HG02623 (cell line): Measurements from ENCODE around the gene MMAA.
"Not testable (repeated sequence)": the region's sequence is repeated elsewhere in the genome, so short reads cannot be mapped to it uniquely, and the experiment has no call there.

Experiments used
- ATAC-seq: cut with Tn5 transposase; IDR thresholded peaks from one replicate; pipeline ENCODE4 v1.9.1; 2021; ENCODE audit warnings: moderate library complexity; ENCODE audit not compliant: unreplicated experiment

MMAA gene

GRCh38 chr4:145618932-145619638 is at the start of gene MMAA:
Gene MMAA (plus strand): TSS chr4:145619385. CDS start chr4:145639140, 19,755 bp downstream.
- peak; percentile 82 for ATAC-seq

- ATAC-seq = not testable (repeated sequence)
These were observed 44.6 kb upstream of the MMAA start for GRCh38 chr4:145574546-145574945.

GRCh38 chr4:145580906-145581305 is 38.3 kb upstream of the MMAA start:
- no peak for ATAC-seq

DNA sequence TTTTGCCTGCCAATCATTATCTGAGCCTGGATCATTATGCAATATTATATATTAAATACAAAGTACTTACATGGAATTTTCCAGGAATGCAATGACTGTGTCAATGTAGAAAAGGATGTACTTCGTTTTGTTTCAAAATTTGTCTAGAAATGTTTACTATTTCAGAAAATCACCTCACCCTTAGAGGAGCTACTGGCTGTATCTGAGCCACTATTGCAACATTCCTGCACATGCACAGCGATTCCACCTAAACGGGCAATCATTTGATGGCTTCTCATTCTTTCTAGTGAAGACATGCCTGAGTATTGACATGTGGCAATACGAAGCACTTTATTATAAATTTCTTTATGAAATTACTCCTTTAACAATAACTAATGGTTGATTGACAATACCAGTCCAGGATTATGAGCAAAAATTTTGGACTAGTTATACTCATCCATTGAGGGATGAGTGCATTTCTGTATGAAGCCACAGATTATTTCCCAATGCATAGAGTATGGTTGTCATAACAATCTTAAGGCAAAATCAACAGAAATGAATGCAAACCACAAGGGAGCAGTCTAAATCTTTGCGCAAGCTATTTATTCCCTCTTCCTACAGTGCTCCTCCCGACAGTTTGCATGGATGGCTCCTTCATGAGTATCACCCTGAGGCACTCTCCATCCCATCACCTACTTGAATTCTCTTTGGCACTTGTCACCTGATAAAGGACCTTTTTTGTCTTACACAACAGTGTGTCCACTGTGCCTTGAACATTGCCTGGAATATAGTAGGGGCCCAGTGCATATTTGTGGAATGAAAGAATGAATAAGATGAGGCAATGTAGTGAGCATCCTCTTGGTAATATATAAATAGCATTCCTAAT is 35.8 kb upstream of the MMAA start:
- no peak for ATAC-seq

- no peak for ATAC-seq
These were observed 32.0 kb upstream of the MMAA start for GRCh38 chr4:145587088-145587754.

GRCh38 chr4:145589381-145589780 is 29.8 kb upstream of the MMAA start:
- not testable (repeated sequence) for ATAC-seq

- no peak for ATAC-seq
These were observed 29.1 kb upstream of the MMAA start for GRCh38 chr4:145589916-145590702.

GRCh38 chr4:145602129-145602760 is 16.9 kb upstream of the MMAA start:
- no peak for ATAC-seq

- ATAC-seq = no peak
These were observed 13.2 kb upstream of the MMAA start for GRCh38 chr4:145605941-145606340.

DNA sequence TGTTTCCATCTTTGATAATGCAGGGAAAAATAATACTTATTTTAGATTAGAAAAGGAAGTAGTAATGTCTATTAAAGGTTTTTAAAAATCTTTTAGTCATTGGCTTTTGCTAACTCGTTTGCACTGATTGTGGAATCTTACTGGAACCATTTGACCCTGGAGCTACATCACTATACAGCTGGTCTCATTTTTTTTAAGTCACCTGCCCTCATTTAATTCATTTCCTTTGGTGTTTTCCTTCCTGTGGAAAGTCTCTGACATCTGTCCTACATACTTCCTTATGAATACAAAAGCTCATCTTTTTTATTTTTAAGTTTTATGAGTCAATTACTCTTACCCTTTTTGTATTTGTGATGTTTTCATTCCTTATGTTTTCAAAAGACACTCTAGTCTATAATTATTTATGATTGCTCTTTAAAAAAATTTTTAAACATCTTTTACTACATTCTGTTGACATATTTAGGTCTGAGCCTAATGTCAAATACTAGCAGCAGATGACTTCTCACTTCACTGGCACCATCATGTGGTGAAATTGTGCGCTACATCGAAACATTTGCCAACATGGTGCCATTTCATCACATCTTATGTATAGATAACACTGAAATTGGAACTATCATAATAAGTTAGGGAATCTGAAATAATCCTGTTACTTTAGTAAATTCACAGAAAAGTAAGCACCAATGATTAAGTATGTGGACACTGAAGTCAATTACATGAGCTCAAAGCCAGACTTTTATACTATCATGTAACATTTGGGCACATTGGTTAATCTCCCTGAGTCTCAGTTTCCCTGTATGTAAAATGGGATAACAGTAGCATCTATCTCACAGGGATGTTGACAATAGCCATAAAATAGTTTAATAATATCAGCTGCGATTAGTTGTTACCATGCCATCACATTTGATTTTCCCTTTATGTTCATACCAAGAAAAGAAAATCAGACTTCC is 9.4 kb upstream of the MMAA start:
- ATAC-seq = peak; percentile 61

DNA sequence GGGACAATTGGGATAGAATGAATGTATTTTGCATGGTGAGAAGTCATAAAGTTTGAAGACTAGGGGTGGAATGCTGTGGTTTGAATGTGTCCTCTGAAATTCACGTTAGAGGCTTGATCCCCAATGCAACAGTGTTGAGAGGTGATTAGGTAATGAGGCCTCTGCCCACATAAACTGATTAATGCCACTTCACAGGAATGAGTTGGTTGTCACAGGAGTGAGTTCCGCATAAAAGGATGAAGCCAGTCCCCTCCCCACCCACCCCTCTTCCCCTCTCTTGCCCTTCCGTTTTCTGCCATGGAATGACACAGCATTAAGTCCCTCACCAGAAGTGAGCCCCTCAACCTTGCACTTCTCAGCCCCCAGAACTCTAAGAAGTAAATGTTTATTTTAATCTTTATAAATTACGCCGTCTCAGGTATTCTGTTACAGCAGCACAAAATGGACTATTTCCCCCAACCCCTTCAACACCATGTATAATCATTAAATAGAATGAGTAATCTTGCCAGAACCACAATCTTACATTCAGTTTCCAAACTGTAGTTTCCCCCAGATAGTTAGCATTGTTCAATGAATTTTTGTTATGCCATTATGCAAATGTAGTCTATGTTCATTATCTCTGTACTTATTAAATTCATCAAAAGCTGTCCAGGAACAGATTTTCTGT is 5.5 kb upstream of the MMAA start:
- ATAC-seq = no peak

DNA sequence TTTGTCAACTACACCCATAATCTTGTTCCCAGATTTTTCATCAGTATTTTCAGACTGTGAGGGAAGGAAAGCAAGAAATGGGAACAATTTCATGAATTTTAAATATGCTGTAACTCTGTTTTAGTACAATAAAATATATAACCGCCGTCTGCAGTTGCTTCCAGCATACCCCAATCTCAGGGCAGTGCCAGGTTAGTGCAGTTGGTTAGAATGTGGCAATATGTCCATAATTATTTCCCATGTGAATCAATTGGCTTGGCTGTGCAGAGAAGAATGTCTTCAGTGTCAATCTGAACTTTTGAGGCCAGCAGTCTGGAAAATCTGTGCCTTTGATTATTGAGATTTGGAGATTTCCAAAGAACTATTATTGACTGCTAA is 5.0 kb upstream of the MMAA start:
- ATAC-seq = no peak

- ATAC-seq = peak; percentile 3
These were observed 814 bp upstream of the MMAA start for GRCh38 chr4:145618210-145618931.

- ATAC-seq = peak; percentile 36
These were observed 433 bp downstream of the MMAA start for GRCh38 chr4:145619639-145619996.

DNA sequence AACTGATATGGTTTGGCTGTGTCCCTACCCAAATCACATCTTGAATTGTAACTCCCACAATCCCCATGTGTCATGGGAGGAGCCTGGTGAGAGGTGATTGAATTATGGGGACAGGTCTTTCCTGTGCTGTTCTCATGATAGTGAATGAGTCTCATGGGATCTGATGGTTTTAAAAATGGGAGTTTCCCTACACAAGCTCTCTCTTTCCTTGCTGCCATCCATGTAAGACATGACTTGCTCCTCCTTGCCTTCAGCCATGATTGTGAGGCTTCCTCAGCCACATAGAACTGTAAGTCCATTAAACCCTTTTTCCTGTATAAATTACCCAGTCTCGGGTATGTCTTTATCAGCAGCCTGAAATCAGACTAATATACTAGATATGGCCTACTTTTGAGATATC is 2.9 kb downstream of the MMAA start:
- ATAC-seq = not testable (repeated sequence)

- ATAC-seq = peak; percentile 21
These were observed 4.6 kb downstream of the MMAA start for GRCh38 chr4:145623831-145624230.

DNA sequence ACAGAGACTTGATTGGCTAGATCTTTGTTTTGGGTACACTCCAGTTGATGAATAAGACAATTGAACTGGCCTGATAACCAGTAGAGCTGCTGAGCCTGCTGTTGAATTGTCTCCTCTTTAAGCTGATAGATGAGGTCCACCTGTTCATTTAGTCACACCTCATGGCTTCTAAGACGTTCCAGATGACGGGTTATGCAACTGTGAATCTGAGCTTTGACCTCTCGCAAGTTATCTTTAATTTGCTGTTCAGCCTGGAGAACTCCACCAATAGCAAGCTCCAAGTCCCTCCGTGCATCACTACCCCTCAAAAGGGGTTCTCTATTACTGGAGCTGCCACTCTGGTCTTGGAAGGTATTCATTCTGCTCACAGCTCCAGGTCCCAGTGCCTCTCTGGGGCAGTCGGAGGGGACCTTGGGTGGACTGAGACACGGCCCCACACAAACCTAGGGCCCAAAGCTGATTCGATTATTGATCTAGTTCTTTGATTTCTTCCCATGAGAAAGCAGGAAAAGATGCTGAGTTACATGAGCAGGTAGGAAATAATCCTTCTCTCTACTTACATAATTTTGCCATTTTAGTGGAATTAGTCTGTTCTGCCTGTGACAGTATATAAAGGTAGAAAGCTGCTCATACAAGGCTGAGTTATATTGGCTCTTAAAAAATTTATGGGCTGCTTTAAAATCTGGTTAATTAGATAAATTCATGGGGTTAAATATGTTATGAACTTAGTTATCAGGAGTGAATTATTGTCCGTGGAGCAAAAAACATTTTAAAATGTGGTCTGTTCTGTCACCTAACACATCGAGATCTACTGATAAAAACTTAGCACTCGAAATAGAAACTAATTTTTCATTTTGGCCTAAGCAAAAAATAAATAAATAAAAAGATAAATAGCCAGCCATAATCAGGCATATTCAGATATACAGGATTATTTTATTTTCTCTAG is 6.8 kb downstream of the MMAA start:
- no peak for ATAC-seq
